Measurements from ENCODE around the gene VANGL2.

Gene VANGL2

GRCh38 chr1:160406131-160406968 is 6.0 kb downstream of the VANGL2 start:
- no peak for DNase-seq

GRCh38 chr1:160407839-160408801 is 7.8 kb downstream of the VANGL2 start:
- DNase-seq = peak; percentile 37

GRCh38 chr1:160408864-160409263 is 8.5 kb downstream of the VANGL2 start:
- no peak for DNase-seq

- DNase-seq = peak; percentile 31
These were observed 9.1 kb downstream of the VANGL2 start for GRCh38 chr1:160409486-160409885.

- DNase-seq = peak; percentile 94
These were observed 10.1 kb downstream of the VANGL2 start for GRCh38 chr1:160410406-160411005.

- DNase-seq = no peak
These were observed 11.1 kb downstream of the VANGL2 start for GRCh38 chr1:160411271-160412027.

- no peak for DNase-seq
These were observed 11.6 kb downstream of the VANGL2 start for GRCh38 chr1:160412028-160412362.

- DNase-seq = peak; percentile 33
These were observed 13.4 kb downstream of the VANGL2 start for GRCh38 chr1:160413716-160414115.

GRCh38 chr1:160414881-160415280 is 14.5 kb downstream of the VANGL2 start:
- DNase-seq = no peak

GRCh38 chr1:160415696-160416290 is 15.4 kb downstream of the VANGL2 start:
- DNase-seq = no peak

GRCh38 chr1:160416369-160416768 is 16.0 kb downstream of the VANGL2 start:
- peak; percentile 54 for DNase-seq

GRCh38 chr1:160418483-160418882 is 18.1 kb downstream of the VANGL2 start:
- DNase-seq = no peak

- DNase-seq = no peak
These were observed 18.9 kb downstream of the VANGL2 start for GRCh38 chr1:160419150-160419837.

GRCh38 chr1:160419838-160420169 is 19.4 kb downstream of the VANGL2 start:
- no peak for DNase-seq

GRCh38 chr1:160420881-160421842 is 20.8 kb downstream of the VANGL2 start:
- DNase-seq = no peak

- DNase-seq = no peak
These were observed 21.5 kb downstream of the VANGL2 start for GRCh38 chr1:160421881-160422280.

- no peak for DNase-seq
These were observed 23.6 kb downstream of the VANGL2 start for GRCh38 chr1:160423966-160424365.

- DNase-seq = no peak
These were observed 25.5 kb downstream of the VANGL2 start for GRCh38 chr1:160425847-160426246.

- no peak for DNase-seq
These were observed 27.3 kb downstream of the VANGL2 start for GRCh38 chr1:160427625-160428024.

- no peak for DNase-seq
These were observed 27.7 kb downstream of the VANGL2 start for GRCh38 chr1:160428053-160428452.

All from eye (tissue), 1 donor.